HEK293 (cell line): ENCODE data around the gene SCN4A.

Source experiments
- HOXD13 ChIP-seq: sonication (generic); formaldehyde crosslinking; IDR thresholded peaks from 2 replicates; pipeline ENCODE4 v1.8.0; 2022; ENCODE audit warnings: missing genetic modification reagents, borderline replicate concordance
- KLF9 ChIP-seq: fragments of 450-650 bp; formaldehyde crosslinking; IDR thresholded peaks from 2 replicates; pipeline ENCODE4 v1.5.1; 2016; ENCODE audit warnings: missing biosample characterization, missing genetic modification characterization, low read depth
- MEIS1 ChIP-seq: sonication (generic); formaldehyde crosslinking; IDR thresholded peaks from 2 replicates; pipeline ENCODE4 v1.8.1; 2022; ENCODE audit warnings: missing genetic modification reagents, mild to moderate bottlenecking, borderline replicate concordance
- RBAK ChIP-seq: fragments of 450-650 bp; formaldehyde crosslinking; IDR thresholded peaks from 2 replicates; pipeline ENCODE4 v1.5.1; 2016; ENCODE audit warnings: missing biosample characterization, missing genetic modification characterization
- ZBTB17 ChIP-seq: fragments of 450-650 bp; formaldehyde crosslinking; IDR thresholded peaks from 2 replicates; pipeline ENCODE4 v1.5.1; 2016; ENCODE audit warnings: missing biosample characterization, missing genetic modification characterization
- ZBTB7A ChIP-seq: fragments of 450-650 bp; formaldehyde crosslinking; IDR thresholded peaks from 2 replicates; pipeline ENCODE4 v1.5.1; 2016; ENCODE audit warnings: low read depth, missing biosample characterization, missing genetic modification characterization
- ZNF175 ChIP-seq: fragments of 450-650 bp; formaldehyde crosslinking; IDR thresholded peaks from 2 replicates; pipeline ENCODE4 v1.5.1; 2016; ENCODE audit warnings: missing biosample characterization, missing genetic modification characterization
- ZNF202 ChIP-seq: fragments of 450-650 bp; formaldehyde crosslinking; IDR thresholded peaks from 2 replicates; pipeline ENCODE4 v1.5.1; 2016; ENCODE audit warnings: missing biosample characterization, missing genetic modification characterization, borderline replicate concordance
- ZNF274 ChIP-seq, 2 experiments: fragments of 200-500 bp in 1 of 2; fragments of 450-650 bp in 1 of 2; sonication (Bioruptor generic) in 1 of 2; formaldehyde crosslinking in 1 of 2; IDR thresholded peaks; 2 replicates each; pipeline versions ENCODE4 v1.5.1 to v1.6.1; 2014 to 2016; ENCODE audit warnings: borderline replicate concordance in 1 of 2, inconsistent platforms in 1 of 2, low read length in 1 of 2, missing biosample characterization in 1 of 2, missing genetic modification characterization in 1 of 2
- ZNF292 ChIP-seq: fragments of 450-650 bp; formaldehyde crosslinking; IDR thresholded peaks from 2 replicates; pipeline ENCODE4 v1.5.1; 2016; ENCODE audit warnings: low read depth, missing biosample characterization, missing genetic modification characterization, borderline replicate concordance
- ZNF324 ChIP-seq: fragments of 450-650 bp; formaldehyde crosslinking; IDR thresholded peaks from 2 replicates; pipeline ENCODE4 v1.5.1; 2016; ENCODE audit warnings: missing biosample characterization, missing genetic modification characterization
- ZNF391 ChIP-seq: fragments of 450-650 bp; formaldehyde crosslinking; IDR thresholded peaks from 2 replicates; pipeline ENCODE4 v1.5.1; 2016; ENCODE audit warnings: low read depth, missing biosample characterization, missing genetic modification characterization, borderline replicate concordance
- ZNF423 ChIP-seq: fragments of 450-650 bp; formaldehyde crosslinking; IDR thresholded peaks from 2 replicates; pipeline ENCODE4 v1.5.1; 2016; ENCODE audit warnings: missing biosample characterization, missing genetic modification characterization
- ZNF501 ChIP-seq: fragments of 450-650 bp; formaldehyde crosslinking; IDR thresholded peaks from 2 replicates; pipeline ENCODE4 v1.5.1; 2016; ENCODE audit warnings: missing biosample characterization, missing genetic modification characterization
- ZNF521 ChIP-seq: fragments of 450-650 bp; formaldehyde crosslinking; IDR thresholded peaks from 2 replicates; pipeline ENCODE4 v1.5.1; 2017; ENCODE audit warnings: missing biosample characterization, mild to moderate bottlenecking, missing genetic modification characterization
- ZNF529 ChIP-seq: fragments of 450-650 bp; formaldehyde crosslinking; IDR thresholded peaks from 2 replicates; pipeline ENCODE4 v1.5.1; 2017; ENCODE audit warnings: missing genetic modification characterization, missing biosample characterization; ENCODE audit not compliant: insufficient replicate concordance
- ZNF626 ChIP-seq: fragments of 450-650 bp; sonication (Bioruptor Pico); formaldehyde crosslinking; IDR thresholded peaks from 2 replicates; pipeline ENCODE4 v1.5.1; 2018; ENCODE audit warnings: missing biosample characterization, missing genetic modification characterization, inconsistent platforms
- ZNF747 ChIP-seq: fragments of 450-650 bp; formaldehyde crosslinking; IDR thresholded peaks from 2 replicates; pipeline ENCODE4 v1.5.1; 2016; ENCODE audit warnings: missing biosample characterization, missing genetic modification characterization
- ZSCAN16 ChIP-seq: fragments of 450-650 bp; formaldehyde crosslinking; IDR thresholded peaks from 2 replicates; pipeline ENCODE4 v1.5.1; 2016; ENCODE audit warnings: missing biosample characterization, missing genetic modification characterization
- TF ChIP-seq, protein P1 (sequence below): fragments of 450-650 bp; formaldehyde crosslinking; IDR thresholded peaks from 2 replicates; pipeline ENCODE4 v1.5.1; 2016; ENCODE audit warnings: missing biosample characterization, missing genetic modification characterization, borderline replicate concordance
- TF ChIP-seq, protein P2 (sequence below): fragments of 450-650 bp; formaldehyde crosslinking; IDR thresholded peaks from 2 replicates; pipeline ENCODE4 v1.5.1; 2016; ENCODE audit warnings: missing biosample characterization, missing genetic modification characterization, low read depth
- TF ChIP-seq, protein P3 (sequence below): fragments of 450-650 bp; formaldehyde crosslinking; IDR thresholded peaks from 2 replicates; pipeline ENCODE4 v1.5.1; 2016; ENCODE audit warnings: missing biosample characterization, missing genetic modification characterization
- TF ChIP-seq, protein P4 (sequence below): fragments of 450-650 bp; formaldehyde crosslinking; IDR thresholded peaks from 2 replicates; pipeline ENCODE4 v1.5.1; 2016; ENCODE audit warnings: missing biosample characterization, missing genetic modification characterization
- TF ChIP-seq, protein P5 (sequence below): fragments of 450-650 bp; formaldehyde crosslinking; IDR thresholded peaks from 2 replicates; pipeline ENCODE4 v1.5.1; 2016; ENCODE audit warnings: missing biosample characterization, missing genetic modification characterization

Gene SCN4A

DNA sequence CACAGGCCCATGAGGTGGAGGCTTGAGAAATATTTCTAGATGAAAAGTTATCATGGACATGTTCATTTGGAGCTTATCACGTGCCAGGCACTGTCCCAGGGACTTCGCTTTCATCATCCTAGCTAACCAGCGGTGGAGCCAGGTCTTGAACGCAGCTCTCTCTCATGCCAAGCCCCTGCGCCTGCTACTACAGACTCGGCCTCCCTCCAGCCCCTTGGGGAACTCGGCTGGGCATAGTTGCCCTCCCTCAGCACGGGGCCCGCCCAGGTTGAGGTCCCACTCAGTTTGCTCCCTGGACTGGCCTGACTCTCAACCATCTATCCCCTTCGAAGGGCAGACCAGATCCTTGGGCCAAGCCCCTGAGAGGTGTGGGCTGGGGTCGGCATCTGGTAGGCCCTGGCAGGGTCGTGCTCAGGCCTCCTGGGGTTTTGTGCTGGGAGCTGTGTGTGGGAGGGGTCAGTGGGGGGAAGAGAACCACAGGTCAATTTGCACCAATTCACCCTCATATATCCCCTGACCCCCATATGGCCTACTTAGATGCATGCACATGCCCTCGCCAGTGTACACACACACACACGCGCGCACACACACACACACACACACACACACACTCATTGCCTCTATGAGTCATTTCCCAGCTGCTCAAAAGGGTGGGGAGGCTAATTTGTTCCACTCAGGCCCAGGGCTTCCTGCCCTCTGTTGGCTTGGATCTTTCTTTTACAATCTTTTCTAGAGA lies 12.1 kb upstream of the SCN4A start (continued):
- TF ChIP-seq, protein P1, sequence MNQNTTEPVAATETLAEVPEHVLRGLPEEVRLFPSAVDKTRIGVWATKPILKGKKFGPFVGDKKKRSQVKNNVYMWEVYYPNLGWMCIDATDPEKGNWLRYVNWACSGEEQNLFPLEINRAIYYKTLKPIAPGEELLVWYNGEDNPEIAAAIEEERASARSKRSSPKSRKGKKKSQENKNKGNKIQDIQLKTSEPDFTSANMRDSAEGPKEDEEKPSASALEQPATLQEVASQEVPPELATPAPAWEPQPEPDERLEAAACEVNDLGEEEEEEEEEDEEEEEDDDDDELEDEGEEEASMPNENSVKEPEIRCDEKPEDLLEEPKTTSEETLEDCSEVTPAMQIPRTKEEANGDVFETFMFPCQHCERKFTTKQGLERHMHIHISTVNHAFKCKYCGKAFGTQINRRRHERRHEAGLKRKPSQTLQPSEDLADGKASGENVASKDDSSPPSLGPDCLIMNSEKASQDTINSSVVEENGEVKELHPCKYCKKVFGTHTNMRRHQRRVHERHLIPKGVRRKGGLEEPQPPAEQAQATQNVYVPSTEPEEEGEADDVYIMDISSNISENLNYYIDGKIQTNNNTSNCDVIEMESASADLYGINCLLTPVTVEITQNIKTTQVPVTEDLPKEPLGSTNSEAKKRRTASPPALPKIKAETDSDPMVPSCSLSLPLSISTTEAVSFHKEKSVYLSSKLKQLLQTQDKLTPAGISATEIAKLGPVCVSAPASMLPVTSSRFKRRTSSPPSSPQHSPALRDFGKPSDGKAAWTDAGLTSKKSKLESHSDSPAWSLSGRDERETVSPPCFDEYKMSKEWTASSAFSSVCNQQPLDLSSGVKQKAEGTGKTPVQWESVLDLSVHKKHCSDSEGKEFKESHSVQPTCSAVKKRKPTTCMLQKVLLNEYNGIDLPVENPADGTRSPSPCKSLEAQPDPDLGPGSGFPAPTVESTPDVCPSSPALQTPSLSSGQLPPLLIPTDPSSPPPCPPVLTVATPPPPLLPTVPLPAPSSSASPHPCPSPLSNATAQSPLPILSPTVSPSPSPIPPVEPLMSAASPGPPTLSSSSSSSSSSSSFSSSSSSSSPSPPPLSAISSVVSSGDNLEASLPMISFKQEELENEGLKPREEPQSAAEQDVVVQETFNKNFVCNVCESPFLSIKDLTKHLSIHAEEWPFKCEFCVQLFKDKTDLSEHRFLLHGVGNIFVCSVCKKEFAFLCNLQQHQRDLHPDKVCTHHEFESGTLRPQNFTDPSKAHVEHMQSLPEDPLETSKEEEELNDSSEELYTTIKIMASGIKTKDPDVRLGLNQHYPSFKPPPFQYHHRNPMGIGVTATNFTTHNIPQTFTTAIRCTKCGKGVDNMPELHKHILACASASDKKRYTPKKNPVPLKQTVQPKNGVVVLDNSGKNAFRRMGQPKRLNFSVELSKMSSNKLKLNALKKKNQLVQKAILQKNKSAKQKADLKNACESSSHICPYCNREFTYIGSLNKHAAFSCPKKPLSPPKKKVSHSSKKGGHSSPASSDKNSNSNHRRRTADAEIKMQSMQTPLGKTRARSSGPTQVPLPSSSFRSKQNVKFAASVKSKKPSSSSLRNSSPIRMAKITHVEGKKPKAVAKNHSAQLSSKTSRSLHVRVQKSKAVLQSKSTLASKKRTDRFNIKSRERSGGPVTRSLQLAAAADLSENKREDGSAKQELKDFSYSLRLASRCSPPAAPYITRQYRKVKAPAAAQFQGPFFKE = no peak
- no peak for TF ChIP-seq MEIS1 (CRISPR knock-in tag)
- TF ChIP-seq HOXD13 (CRISPR knock-in tag) = no peak
- no peak for TF ChIP-seq ZNF274 (IDR thresholded peaks at IDR 0.05; ENCODE audit: low read length)
- no peak for TF ChIP-seq ZNF274 (tag by site-specific recombination; IDR thresholded peaks at IDR 0.05; ENCODE audit: borderline replicate concordance)
- TF ChIP-seq ZNF521 (tag by site-specific recombination) = no peak
- TF ChIP-seq, protein P2, sequence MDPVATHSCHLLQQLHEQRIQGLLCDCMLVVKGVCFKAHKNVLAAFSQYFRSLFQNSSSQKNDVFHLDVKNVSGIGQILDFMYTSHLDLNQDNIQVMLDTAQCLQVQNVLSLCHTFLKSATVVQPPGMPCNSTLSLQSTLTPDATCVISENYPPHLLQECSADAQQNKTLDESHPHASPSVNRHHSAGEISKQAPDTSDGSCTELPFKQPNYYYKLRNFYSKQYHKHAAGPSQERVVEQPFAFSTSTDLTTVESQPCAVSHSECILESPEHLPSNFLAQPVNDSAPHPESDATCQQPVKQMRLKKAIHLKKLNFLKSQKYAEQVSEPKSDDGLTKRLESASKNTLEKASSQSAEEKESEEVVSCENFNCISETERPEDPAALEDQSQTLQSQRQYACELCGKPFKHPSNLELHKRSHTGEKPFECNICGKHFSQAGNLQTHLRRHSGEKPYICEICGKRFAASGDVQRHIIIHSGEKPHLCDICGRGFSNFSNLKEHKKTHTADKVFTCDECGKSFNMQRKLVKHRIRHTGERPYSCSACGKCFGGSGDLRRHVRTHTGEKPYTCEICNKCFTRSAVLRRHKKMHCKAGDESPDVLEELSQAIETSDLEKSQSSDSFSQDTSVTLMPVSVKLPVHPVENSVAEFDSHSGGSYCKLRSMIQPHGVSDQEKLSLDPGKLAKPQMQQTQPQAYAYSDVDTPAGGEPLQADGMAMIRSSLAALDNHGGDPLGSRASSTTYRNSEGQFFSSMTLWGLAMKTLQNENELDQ (tag by site-specific recombination) = no peak
- no peak for TF ChIP-seq ZBTB17 (tag by site-specific recombination)
- TF ChIP-seq ZNF391 (tag by site-specific recombination) = no peak
- TF ChIP-seq ZSCAN16 (tag by site-specific recombination) = no peak
- TF ChIP-seq ZNF175 = no peak
- no peak for TF ChIP-seq ZNF529 (tag by site-specific recombination)
- peak; percentile 28; the same call in 1 of the 2 replicates for TF ChIP-seq KLF9 (tag by site-specific recombination)
- TF ChIP-seq, protein P3, sequence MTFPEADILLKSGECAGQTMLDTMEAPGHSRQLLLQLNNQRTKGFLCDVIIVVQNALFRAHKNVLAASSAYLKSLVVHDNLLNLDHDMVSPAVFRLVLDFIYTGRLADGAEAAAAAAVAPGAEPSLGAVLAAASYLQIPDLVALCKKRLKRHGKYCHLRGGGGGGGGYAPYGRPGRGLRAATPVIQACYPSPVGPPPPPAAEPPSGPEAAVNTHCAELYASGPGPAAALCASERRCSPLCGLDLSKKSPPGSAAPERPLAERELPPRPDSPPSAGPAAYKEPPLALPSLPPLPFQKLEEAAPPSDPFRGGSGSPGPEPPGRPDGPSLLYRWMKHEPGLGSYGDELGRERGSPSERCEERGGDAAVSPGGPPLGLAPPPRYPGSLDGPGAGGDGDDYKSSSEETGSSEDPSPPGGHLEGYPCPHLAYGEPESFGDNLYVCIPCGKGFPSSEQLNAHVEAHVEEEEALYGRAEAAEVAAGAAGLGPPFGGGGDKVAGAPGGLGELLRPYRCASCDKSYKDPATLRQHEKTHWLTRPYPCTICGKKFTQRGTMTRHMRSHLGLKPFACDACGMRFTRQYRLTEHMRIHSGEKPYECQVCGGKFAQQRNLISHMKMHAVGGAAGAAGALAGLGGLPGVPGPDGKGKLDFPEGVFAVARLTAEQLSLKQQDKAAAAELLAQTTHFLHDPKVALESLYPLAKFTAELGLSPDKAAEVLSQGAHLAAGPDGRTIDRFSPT (tag by site-specific recombination) = 0 out of 2 replicates have a peak, but pooled peaks have one; percentile 37
- TF ChIP-seq, protein P4, sequence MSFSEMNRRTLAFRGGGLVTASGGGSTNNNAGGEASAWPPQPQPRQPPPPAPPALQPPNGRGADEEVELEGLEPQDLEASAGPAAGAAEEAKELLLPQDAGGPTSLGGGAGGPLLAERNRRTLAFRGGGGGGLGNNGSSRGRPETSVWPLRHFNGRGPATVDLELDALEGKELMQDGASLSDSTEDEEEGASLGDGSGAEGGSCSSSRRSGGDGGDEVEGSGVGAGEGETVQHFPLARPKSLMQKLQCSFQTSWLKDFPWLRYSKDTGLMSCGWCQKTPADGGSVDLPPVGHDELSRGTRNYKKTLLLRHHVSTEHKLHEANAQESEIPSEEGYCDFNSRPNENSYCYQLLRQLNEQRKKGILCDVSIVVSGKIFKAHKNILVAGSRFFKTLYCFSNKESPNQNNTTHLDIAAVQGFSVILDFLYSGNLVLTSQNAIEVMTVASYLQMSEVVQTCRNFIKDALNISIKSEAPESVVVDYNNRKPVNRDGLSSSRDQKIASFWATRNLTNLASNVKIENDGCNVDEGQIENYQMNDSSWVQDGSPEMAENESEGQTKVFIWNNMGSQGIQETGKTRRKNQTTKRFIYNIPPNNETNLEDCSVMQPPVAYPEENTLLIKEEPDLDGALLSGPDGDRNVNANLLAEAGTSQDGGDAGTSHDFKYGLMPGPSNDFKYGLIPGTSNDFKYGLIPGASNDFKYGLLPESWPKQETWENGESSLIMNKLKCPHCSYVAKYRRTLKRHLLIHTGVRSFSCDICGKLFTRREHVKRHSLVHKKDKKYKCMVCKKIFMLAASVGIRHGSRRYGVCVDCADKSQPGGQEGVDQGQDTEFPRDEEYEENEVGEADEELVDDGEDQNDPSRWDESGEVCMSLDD (tag by site-specific recombination) = peak; percentile 62; the same call in 1 of the 2 replicates
- TF ChIP-seq ZBTB7A (tag by site-specific recombination) = no peak
- no peak for TF ChIP-seq ZNF292 (tag by site-specific recombination)
- no peak for TF ChIP-seq ZNF202 (tag by site-specific recombination)
- no peak for TF ChIP-seq ZNF747 (tag by site-specific recombination)
- no peak for TF ChIP-seq ZNF324 (tag by site-specific recombination)
- TF ChIP-seq ZNF626 (tag by site-specific recombination) = no peak
- TF ChIP-seq, protein P5, sequence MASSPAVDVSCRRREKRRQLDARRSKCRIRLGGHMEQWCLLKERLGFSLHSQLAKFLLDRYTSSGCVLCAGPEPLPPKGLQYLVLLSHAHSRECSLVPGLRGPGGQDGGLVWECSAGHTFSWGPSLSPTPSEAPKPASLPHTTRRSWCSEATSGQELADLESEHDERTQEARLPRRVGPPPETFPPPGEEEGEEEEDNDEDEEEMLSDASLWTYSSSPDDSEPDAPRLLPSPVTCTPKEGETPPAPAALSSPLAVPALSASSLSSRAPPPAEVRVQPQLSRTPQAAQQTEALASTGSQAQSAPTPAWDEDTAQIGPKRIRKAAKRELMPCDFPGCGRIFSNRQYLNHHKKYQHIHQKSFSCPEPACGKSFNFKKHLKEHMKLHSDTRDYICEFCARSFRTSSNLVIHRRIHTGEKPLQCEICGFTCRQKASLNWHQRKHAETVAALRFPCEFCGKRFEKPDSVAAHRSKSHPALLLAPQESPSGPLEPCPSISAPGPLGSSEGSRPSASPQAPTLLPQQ (tag by site-specific recombination) = peak; percentile 61; the same call in 1 of the 2 replicates
- TF ChIP-seq ZNF501 = no peak
- TF ChIP-seq ZNF423 (tag by site-specific recombination) = no peak
- TF ChIP-seq RBAK (tag by site-specific recombination) = no peak
